HCT116 (cell line): Measurements from ENCODE around the gene SLC47A2. TPM values are rescaled to one million over a fixed set of nuclear protein-coding genes. Genes with fewer than 3 reads are reported as not detected.

Experiments
- ATAC-seq: fragments of 200-7000 bp; cut with Tn5 transposase; 2 replicates; pipeline ENCODE4 v1.9.1; 2020; ENCODE audit warnings: mild to moderate bottlenecking, moderate library complexity
- BruUV-seq: library from RNA; stranded (reverse); fragments of 400-500 nt; replicated peaks from 2 replicates; lab custom pipeline; 2021; lab: Mats Ljungman, UMichigan
- CTCF ChIA-PET: fragments of 300-600 bp; sonication (Branson Sonifier 250); formaldehyde crosslinking; loops from one replicate; lab custom pipeline; 2021; ENCODE audit warnings: antibody characterized with exemption; lab: Charles Lee
- POLR2A ChIA-PET: fragments of 300-600, 350-600 bp; sonication (Branson Sonifier 250); formaldehyde crosslinking; loops from one replicate; lab custom pipeline; 2021; ENCODE audit warnings: antibody characterized with exemption; lab: Charles Lee
- RAD21 ChIA-PET, 2 experiments: fragments of 300-600 bp; sonication (Branson Sonifier 250); formaldehyde crosslinking; loops; one replicate each; lab custom pipeline; 2023; ENCODE audit warnings: low total read pairs in 2 of 2; ENCODE audit not compliant: uncharacterized antibody in 2 of 2, unreplicated experiment in 2 of 2, low non-redundant PET in 1 of 2; lab: Charles Lee
- DNase-seq: peaks from one replicate; pipeline ENCODE4 v3.0.0-alpha.2; 2010; ENCODE audit warnings: low read depth, low spot score
- H2AFZ ChIP-seq: fragments of 200-600 bp; shearing (Covaris generic), sonication (generic); 2 replicates; pipeline ENCODE4 v1.6.1; 2017; ENCODE audit warnings: low read depth, mixed run types, mixed read lengths, antibody characterized with exemption, low read length; ENCODE audit not compliant: poor library complexity, severe bottlenecking
- H3K27ac ChIP-seq: 2 replicates; pipeline ENCODE4 v1.5.1; 2012; ENCODE audit warnings: low read depth, low read length
- H3K27me3 ChIP-seq: fragments of 200-600 bp; sonication (generic); 2 replicates; pipeline ENCODE4 v1.6.1; 2016; ENCODE audit warnings: mixed run types, low read length, mixed read lengths; ENCODE audit not compliant: insufficient read depth
- H3K36me3 ChIP-seq, 2 experiments: fragments of 200-500 bp in 1 of 2; fragments of 200-600 bp in 1 of 2; sonication (Bioruptor generic) in 1 of 2; sonication (generic) in 1 of 2; 2 replicates each; pipeline versions ENCODE4 v1.5.1 to v1.6.1; 2014 to 2016; ENCODE audit warnings: low read length in 2 of 2, inconsistent platforms in 1 of 2, mixed read lengths in 1 of 2, mixed run types in 1 of 2; ENCODE audit not compliant: insufficient read depth in 2 of 2, control insufficient read depth in 1 of 2
- H3K4me1 ChIP-seq, 2 experiments: fragments of 200-600 bp in 1 of 2; sonication (generic) in 1 of 2; 2 replicates each; pipeline versions ENCODE4 v1.5.1 to v1.6.1; 2012 to 2017; ENCODE audit warnings: low read length in 2 of 2, inconsistent platforms in 1 of 2, mild to moderate bottlenecking in 1 of 2, mixed read lengths in 1 of 2, mixed run types in 1 of 2, moderate library complexity in 1 of 2; ENCODE audit not compliant: insufficient read depth in 2 of 2, control insufficient read depth in 1 of 2
- H3K4me2 ChIP-seq: fragments of 200-600 bp; sonication (generic); 2 replicates; pipeline ENCODE4 v1.6.1; 2017; ENCODE audit warnings: mixed run types, low read length, mixed read lengths
- H3K4me3 ChIP-seq, 2 experiments: fragments of 200-600 bp in 1 of 2; sonication (generic) in 1 of 2; replicated peaks in 1 of 2; 2 replicates each; pipeline ENCODE4 v1.5.1; 2011 to 2016; ENCODE audit warnings: low read length in 2 of 2, control low read depth in 1 of 2, low read depth in 1 of 2, mild to moderate bottlenecking in 1 of 2, mixed read lengths in 1 of 2, mixed run types in 1 of 2
- H3K79me2 ChIP-seq: fragments of 200-600 bp; sonication (generic); 2 replicates; pipeline ENCODE4 v1.6.1; 2017; ENCODE audit warnings: mild to moderate bottlenecking, mixed run types, low read length, moderate library complexity, mixed read lengths; ENCODE audit not compliant: insufficient read depth
- H3K9ac ChIP-seq: fragments of 200-600 bp; sonication (generic); 2 replicates; pipeline ENCODE4 v1.6.1; 2016; ENCODE audit warnings: low read length, mixed read lengths
- H3K9me2 ChIP-seq: fragments of 200-600 bp; sonication (generic), shearing (Covaris generic); 2 replicates; pipeline ENCODE4 v1.6.1; 2017; ENCODE audit warnings: mixed run types, mild to moderate bottlenecking, moderate library complexity; ENCODE audit not compliant: insufficient read depth
- H3K9me3 ChIP-seq, 2 experiments: fragments of 200-500 bp in 1 of 2; fragments of 200-600 bp in 1 of 2; sonication (Bioruptor generic) in 1 of 2; sonication (generic) in 1 of 2; 2 replicates each; pipeline ENCODE4 v1.6.1; 2014 to 2017; ENCODE audit warnings: low read length in 2 of 2, mixed read lengths in 2 of 2, inconsistent platforms in 1 of 2, low read depth in 1 of 2, mild to moderate bottlenecking in 1 of 2, mixed run types in 1 of 2, moderate library complexity in 1 of 2; ENCODE audit not compliant: control insufficient read depth in 1 of 2, insufficient read depth in 1 of 2
- H4K20me1 ChIP-seq: fragments of 200-600 bp; sonication (generic), shearing (Covaris generic); 2 replicates; pipeline ENCODE4 v1.6.1; 2017; ENCODE audit warnings: mixed run types, mild to moderate bottlenecking, moderate library complexity; ENCODE audit not compliant: insufficient read depth
- ATF3 ChIP-seq: IDR thresholded peaks from 2 replicates; pipeline ENCODE4 v1.6.1; 2012
- CBX3 ChIP-seq: IDR thresholded peaks from 2 replicates; pipeline ENCODE4 v1.6.1; 2012; ENCODE audit warnings: low read depth
- CEBPB ChIP-seq: IDR thresholded peaks from 2 replicates; pipeline ENCODE4 v1.6.1; 2012; ENCODE audit warnings: low read depth
- CTCF ChIP-seq, 3 experiments: fragments of 200-600 bp in 1 of 3; sonication (generic) in 1 of 3; IDR thresholded peaks in 2 of 3; conservative IDR thresholded peaks in 1 of 3; 2 replicates each; pipeline ENCODE4 v1.5.1; 2012 to 2017; ENCODE audit warnings: low read depth in 2 of 3, low read length in 2 of 3, antibody characterized with exemption in 1 of 3, borderline replicate concordance in 1 of 3, control low read depth in 1 of 3, mild to moderate bottlenecking in 1 of 3, mixed read lengths in 1 of 3, mixed run types in 1 of 3, moderate library complexity in 1 of 3; ENCODE audit not compliant: insufficient read depth in 1 of 3
- EGR1 ChIP-seq: IDR thresholded peaks from 2 replicates; pipeline ENCODE4 v1.6.1; 2012; ENCODE audit warnings: low read depth
- ELF1 ChIP-seq: IDR thresholded peaks from 2 replicates; pipeline ENCODE4 v1.6.1; 2012; ENCODE audit warnings: low read depth, borderline replicate concordance
- EZH2phosphoT487 ChIP-seq: fragments of 200-600 bp; IDR thresholded peaks from 2 replicates; pipeline ENCODE4 v1.6.1; 2018; ENCODE audit warnings: antibody characterized with exemption, borderline replicate concordance
- FOSL1 ChIP-seq: IDR thresholded peaks from 2 replicates; pipeline ENCODE4 v1.6.1; 2012; ENCODE audit warnings: low read depth
- JUND ChIP-seq: IDR thresholded peaks from 2 replicates; pipeline ENCODE4 v1.6.1; 2012
- MAX ChIP-seq: IDR thresholded peaks from 2 replicates; pipeline ENCODE4 v1.6.1; 2012
- POLR2A ChIP-seq: IDR thresholded peaks from 2 replicates; pipeline ENCODE4 v1.7.0; 2011; ENCODE audit warnings: borderline replicate concordance; ENCODE audit not compliant: insufficient read depth, insufficient read length; ENCODE audit errors: extremely low read depth
- POLR2AphosphoS5 ChIP-seq: IDR thresholded peaks from 2 replicates; pipeline ENCODE4 v1.6.1; 2011; ENCODE audit warnings: mild to moderate bottlenecking, low read depth, low read length, moderate library complexity
- RAD21 ChIP-seq: IDR thresholded peaks from 2 replicates; pipeline ENCODE4 v1.6.1; 2012; ENCODE audit warnings: low read depth, mild to moderate bottlenecking
- SIN3A ChIP-seq: IDR thresholded peaks from 2 replicates; pipeline ENCODE4 v1.6.1; 2012; ENCODE audit warnings: low read depth
- SP1 ChIP-seq: IDR thresholded peaks from 2 replicates; pipeline ENCODE4 v1.6.1; 2012; ENCODE audit warnings: low read depth
- SRF ChIP-seq: IDR thresholded peaks from 2 replicates; pipeline ENCODE4 v1.6.1; 2012; ENCODE audit warnings: low read depth
- TCF7L2 ChIP-seq: IDR thresholded peaks from 2 replicates; pipeline ENCODE4 v1.7.0; 2011; ENCODE audit warnings: borderline replicate concordance, inconsistent platforms; ENCODE audit not compliant: insufficient read depth, insufficient read length; ENCODE audit errors: extremely low read depth
- intact Hi-C: fragments of 100-400 bp; cut with micrococcal nuclease; formaldehyde crosslinking; loops from 2 replicates; pipeline ENCODE4 v1.10.0; 2022
- total RNA-seq: library from RNA; stranded (reverse); gene quantifications from one replicate; pipeline ENCODE4 v1.2.1, GENCODE V29; 2021; ENCODE audit not compliant: unreplicated experiment
- TF ChIP-seq, protein P1 (sequence below): IDR thresholded peaks from 2 replicates; pipeline ENCODE4 v1.6.1; 2012; ENCODE audit warnings: low read depth

The SLC47A2 gene
- total RNA-seq, 1 experiment from 2014 or later, result not detected

- Histone ChIP-seq H3K4me3 (no peak overlapping the region), H2AFZ (no peak overlapping the region), H3K79me2 (no peaks in the 10 kb centered on the region), H3K9me2 (no peaks in the 10 kb centered on the region), H3K9ac (no peak overlapping the region), H3K9me3 (no peaks in the 10 kb centered on the region), H3K27ac (no peak overlapping the region), H3K4me2 (no peak overlapping the region), H3K36me3 (no peaks in the 10 kb centered on the region), H4K20me1 (no peaks in the 10 kb centered on the region), H3K27me3 (no peaks in the 10 kb centered on the region), H3K4me1 (no peaks in the 10 kb centered on the region; a peak in 1 of 4 replicates)
- intact Hi-C loops, result no loop called here
- ChIA-PET POLR2A (no interaction called here), CTCF (no interaction called here), RAD21 (no interaction called here)
- ATAC-seq (no peak), DNase-seq (no peak)
- TF ChIP-seq SRF (no peak), CEBPB (no peak), TCF7L2 (no peak), MAX (no peak), EGR1 (no peak), ELF1 (no peak), POLR2AphosphoS5 (no peak), ATF3 (no peak), CTCF (IDR thresholded peaks at IDR 0.05 in 2 of 3, conservative IDR thresholded peaks at IDR 0.05 in 1 of 3; ENCODE audit: borderline replicate concordance in 1 of 3, insufficient read depth in 1 of 3, low read depth in 2 of 3, low read length in 2 of 3) (no peak), POLR2A (no peak), JUND (no peak), FOSL1 (no peak), RAD21 (no peak), CBX3 (no peak), SIN3A (no peak), EZH2phosphoT487 (no peak), SP1 (no peak)
- TF ChIP-seq, protein P1, sequence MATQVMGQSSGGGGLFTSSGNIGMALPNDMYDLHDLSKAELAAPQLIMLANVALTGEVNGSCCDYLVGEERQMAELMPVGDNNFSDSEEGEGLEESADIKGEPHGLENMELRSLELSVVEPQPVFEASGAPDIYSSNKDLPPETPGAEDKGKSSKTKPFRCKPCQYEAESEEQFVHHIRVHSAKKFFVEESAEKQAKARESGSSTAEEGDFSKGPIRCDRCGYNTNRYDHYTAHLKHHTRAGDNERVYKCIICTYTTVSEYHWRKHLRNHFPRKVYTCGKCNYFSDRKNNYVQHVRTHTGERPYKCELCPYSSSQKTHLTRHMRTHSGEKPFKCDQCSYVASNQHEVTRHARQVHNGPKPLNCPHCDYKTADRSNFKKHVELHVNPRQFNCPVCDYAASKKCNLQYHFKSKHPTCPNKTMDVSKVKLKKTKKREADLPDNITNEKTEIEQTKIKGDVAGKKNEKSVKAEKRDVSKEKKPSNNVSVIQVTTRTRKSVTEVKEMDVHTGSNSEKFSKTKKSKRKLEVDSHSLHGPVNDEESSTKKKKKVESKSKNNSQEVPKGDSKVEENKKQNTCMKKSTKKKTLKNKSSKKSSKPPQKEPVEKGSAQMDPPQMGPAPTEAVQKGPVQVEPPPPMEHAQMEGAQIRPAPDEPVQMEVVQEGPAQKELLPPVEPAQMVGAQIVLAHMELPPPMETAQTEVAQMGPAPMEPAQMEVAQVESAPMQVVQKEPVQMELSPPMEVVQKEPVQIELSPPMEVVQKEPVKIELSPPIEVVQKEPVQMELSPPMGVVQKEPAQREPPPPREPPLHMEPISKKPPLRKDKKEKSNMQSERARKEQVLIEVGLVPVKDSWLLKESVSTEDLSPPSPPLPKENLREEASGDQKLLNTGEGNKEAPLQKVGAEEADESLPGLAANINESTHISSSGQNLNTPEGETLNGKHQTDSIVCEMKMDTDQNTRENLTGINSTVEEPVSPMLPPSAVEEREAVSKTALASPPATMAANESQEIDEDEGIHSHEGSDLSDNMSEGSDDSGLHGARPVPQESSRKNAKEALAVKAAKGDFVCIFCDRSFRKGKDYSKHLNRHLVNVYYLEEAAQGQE, result no peak
- BruUV-seq, result no TSS peak
These were observed 11.2 kb downstream of the SLC47A2 start for GRCh38 chr17:19705201-19705600.
